GM12878 (cell line): Measurements from ENCODE around the gene PHRF1.

Experiments used
- CREB1 ChIP-seq: IDR thresholded peaks from 2 replicates; pipeline ENCODE4 v1.6.1; 2012; ENCODE audit warnings: low read depth, mild to moderate bottlenecking, inconsistent platforms
- EP300 ChIP-seq, 2 experiments: fragments of 150-350 bp in 1 of 2; IDR thresholded peaks; 2 replicates each; pipeline ENCODE4 v1.6.1; 2011 to 2012; ENCODE audit warnings: low read depth in 2 of 2, low read length in 2 of 2, borderline replicate concordance in 1 of 2, improper control_type of control experiment in 1 of 2, inconsistent platforms in 1 of 2; ENCODE audit not compliant: control insufficient read depth in 1 of 2
- NFXL1 ChIP-seq: fragments of 450-650 bp; IDR thresholded peaks from 2 replicates; pipeline ENCODE4 v1.6.1; 2017; ENCODE audit warnings: antibody characterized with exemption, mild to moderate bottlenecking, borderline replicate concordance
- NFYB ChIP-seq: IDR thresholded peaks from 2 replicates; pipeline ENCODE4 v1.6.1; 2011; ENCODE audit warnings: low read depth, mild to moderate bottlenecking, low read length, improper control_type of control experiment, moderate library complexity; ENCODE audit not compliant: insufficient read depth
- PAX5 ChIP-seq: IDR thresholded peaks from 2 replicates; pipeline ENCODE4 v1.6.1; 2011; ENCODE audit warnings: low read depth, low read length, borderline replicate concordance
- POLR2A ChIP-seq: IDR thresholded peaks from 2 replicates; pipeline ENCODE4 v1.6.1; 2011; ENCODE audit warnings: low read depth, mild to moderate bottlenecking, low read length
- POLR2AphosphoS5 ChIP-seq: IDR thresholded peaks from 2 replicates; pipeline ENCODE4 v1.6.1; 2011; ENCODE audit warnings: mild to moderate bottlenecking, low read length, inconsistent platforms
- SREBF2 ChIP-seq: IDR thresholded peaks from 2 replicates; pipeline ENCODE4 v1.6.1; 2012; ENCODE audit warnings: mild to moderate bottlenecking, low read length
- SRF ChIP-seq, 2 experiments: IDR thresholded peaks; 2 replicates each; pipeline ENCODE4 v1.6.1; 2011; ENCODE audit warnings: low read depth in 2 of 2, low read length in 2 of 2, mild to moderate bottlenecking in 1 of 2, moderate library complexity in 1 of 2
- TF ChIP-seq, protein P1 (sequence below): fragments of 450-650 bp; formaldehyde crosslinking; IDR thresholded peaks from 2 replicates; pipeline ENCODE4 v1.4.0; 2022; ENCODE audit warnings: mild to moderate bottlenecking, moderate library complexity
- TF ChIP-seq, protein P2 (sequence below): fragments of 450-650 bp; IDR thresholded peaks from 2 replicates; pipeline ENCODE4 v1.6.1; 2017; ENCODE audit warnings: low read depth, mild to moderate bottlenecking, moderate library complexity
- TF ChIP-seq, protein P3 (sequence below), 3 experiments: IDR thresholded peaks in 2 of 3; conservative IDR thresholded peaks in 1 of 3; 2 replicates each; pipeline ENCODE4 v1.5.1; 2011; ENCODE audit warnings: low read depth in 3 of 3, low read length in 3 of 3, mild to moderate bottlenecking in 3 of 3, control low read depth in 2 of 3, moderate library complexity in 2 of 3, inconsistent platforms in 1 of 3, mixed read lengths in 1 of 3; ENCODE audit not compliant: control insufficient read depth in 2 of 3, insufficient read depth in 1 of 3; ENCODE audit errors: extremely low read depth in 1 of 3
- TF ChIP-seq, protein P4 (sequence below): IDR thresholded peaks from 2 replicates; pipeline ENCODE4 v1.6.1; 2012; ENCODE audit warnings: mild to moderate bottlenecking, low read depth, low read length
- TF ChIP-seq, protein P5 (sequence below): IDR thresholded peaks from 2 replicates; pipeline ENCODE4 v1.6.1; 2012; ENCODE audit warnings: low read depth, low read length, improper control_type of control experiment

DNA sequence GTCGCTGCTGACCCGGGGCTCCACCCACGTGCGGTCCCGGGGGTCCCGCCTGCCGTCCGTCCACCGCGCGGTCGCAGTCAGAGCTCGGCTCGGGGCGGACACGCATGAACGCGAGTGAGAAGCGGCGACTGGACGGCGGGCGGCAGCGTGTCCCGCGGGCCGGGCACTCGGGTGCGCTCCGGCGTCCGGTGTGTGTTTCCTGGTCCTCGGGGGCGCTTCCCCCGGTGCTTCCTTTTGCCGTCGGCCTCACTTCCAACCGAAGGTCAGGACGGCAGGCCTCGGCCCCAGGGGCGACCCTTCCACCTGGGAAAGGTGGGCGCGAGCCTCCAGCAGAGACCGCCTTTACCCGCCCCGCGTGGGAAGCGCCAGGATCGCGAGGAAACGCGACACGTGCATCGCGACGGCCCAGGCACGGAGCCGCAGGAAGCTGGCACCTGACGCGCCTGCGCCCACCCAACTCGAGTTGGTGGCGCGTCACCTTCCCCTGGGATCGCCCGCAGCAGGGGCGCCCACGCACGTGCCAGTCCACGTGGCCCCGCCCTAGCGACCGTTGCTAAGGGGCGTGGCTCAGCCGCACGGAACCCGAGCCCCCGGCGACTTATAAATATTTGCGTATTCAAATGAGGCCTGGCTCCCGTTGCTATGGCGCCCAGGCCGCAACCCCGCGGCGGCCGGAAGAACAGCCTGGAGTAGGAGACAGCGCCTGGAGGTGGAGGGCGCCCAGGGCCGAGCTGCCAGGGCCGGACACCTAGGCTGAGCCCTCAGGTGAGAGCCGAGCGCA is 39.2 kb upstream of the PHRF1 start, which contains the start of gene LRRC56:
- TF ChIP-seq, protein P1, sequence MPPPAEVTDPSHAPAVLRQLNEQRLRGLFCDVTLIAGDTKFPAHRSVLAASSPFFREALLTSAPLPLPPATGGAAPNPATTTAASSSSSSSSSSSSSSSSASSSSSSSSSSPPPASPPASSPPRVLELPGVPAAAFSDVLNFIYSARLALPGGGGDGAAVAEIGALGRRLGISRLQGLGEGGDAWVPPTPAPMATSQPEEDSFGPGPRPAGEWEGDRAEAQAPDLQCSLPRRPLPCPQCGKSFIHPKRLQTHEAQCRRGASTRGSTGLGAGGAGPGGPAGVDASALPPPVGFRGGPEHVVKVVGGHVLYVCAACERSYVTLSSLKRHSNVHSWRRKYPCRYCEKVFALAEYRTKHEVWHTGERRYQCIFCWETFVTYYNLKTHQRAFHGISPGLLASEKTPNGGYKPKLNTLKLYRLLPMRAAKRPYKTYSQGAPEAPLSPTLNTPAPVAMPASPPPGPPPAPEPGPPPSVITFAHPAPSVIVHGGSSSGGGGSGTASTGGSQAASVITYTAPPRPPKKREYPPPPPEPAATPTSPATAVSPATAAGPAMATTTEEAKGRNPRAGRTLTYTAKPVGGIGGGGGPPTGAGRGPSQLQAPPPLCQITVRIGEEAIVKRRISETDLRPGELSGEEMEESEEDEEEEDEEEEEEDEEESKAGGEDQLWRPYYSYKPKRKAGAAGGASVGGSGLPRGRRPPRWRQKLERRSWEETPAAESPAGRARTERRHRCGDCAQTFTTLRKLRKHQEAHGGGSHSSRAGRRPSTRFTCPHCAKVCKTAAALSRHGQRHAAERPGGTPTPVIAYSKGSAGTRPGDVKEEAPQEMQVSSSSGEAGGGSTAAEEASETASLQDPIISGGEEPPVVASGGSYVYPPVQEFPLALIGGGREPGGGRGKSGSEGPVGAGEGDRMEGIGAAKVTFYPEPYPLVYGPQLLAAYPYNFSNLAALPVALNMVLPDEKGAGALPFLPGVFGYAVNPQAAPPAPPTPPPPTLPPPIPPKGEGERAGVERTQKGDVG (CRISPR knock-in tag): no peak
- TF ChIP-seq, protein P2, sequence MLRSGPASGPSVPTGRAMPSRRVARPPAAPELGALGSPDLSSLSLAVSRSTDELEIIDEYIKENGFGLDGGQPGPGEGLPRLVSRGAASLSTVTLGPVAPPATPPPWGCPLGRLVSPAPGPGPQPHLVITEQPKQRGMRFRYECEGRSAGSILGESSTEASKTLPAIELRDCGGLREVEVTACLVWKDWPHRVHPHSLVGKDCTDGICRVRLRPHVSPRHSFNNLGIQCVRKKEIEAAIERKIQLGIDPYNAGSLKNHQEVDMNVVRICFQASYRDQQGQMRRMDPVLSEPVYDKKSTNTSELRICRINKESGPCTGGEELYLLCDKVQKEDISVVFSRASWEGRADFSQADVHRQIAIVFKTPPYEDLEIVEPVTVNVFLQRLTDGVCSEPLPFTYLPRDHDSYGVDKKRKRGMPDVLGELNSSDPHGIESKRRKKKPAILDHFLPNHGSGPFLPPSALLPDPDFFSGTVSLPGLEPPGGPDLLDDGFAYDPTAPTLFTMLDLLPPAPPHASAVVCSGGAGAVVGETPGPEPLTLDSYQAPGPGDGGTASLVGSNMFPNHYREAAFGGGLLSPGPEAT: no peak
- TF ChIP-seq, protein P3, sequence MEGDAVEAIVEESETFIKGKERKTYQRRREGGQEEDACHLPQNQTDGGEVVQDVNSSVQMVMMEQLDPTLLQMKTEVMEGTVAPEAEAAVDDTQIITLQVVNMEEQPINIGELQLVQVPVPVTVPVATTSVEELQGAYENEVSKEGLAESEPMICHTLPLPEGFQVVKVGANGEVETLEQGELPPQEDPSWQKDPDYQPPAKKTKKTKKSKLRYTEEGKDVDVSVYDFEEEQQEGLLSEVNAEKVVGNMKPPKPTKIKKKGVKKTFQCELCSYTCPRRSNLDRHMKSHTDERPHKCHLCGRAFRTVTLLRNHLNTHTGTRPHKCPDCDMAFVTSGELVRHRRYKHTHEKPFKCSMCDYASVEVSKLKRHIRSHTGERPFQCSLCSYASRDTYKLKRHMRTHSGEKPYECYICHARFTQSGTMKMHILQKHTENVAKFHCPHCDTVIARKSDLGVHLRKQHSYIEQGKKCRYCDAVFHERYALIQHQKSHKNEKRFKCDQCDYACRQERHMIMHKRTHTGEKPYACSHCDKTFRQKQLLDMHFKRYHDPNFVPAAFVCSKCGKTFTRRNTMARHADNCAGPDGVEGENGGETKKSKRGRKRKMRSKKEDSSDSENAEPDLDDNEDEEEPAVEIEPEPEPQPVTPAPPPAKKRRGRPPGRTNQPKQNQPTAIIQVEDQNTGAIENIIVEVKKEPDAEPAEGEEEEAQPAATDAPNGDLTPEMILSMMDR (IDR thresholded peaks at IDR 0.05 in 2 of 3, conservative IDR thresholded peaks at IDR 0.05 in 1 of 3; ENCODE audit: control insufficient read depth in 2 of 3, extremely low read depth in 1 of 3, insufficient read depth in 1 of 3, low read depth in 3 of 3, low read length in 3 of 3): no peak
- TF ChIP-seq POLR2A (peak; percentile 75), PAX5 (peak; percentile 56), SREBF2 (no peak), EP300 (IDR thresholded peaks at IDR 0.05; ENCODE audit: borderline replicate concordance in 1 of 2, control insufficient read depth in 1 of 2, low read depth in 2 of 2, low read length in 2 of 2) (peak in 1 of 2 experiments; percentile 31; a peak in 1 of 4 replicates), POLR2AphosphoS5 (no peak), SRF (IDR thresholded peaks at IDR 0.05; ENCODE audit: low read depth in 2 of 2, low read length in 2 of 2) (no peak), CREB1 (peak; percentile 44; the same call in 1 of the 2 replicates), NFXL1 (no peak), NFYB (no peak)
- TF ChIP-seq, protein P4, sequence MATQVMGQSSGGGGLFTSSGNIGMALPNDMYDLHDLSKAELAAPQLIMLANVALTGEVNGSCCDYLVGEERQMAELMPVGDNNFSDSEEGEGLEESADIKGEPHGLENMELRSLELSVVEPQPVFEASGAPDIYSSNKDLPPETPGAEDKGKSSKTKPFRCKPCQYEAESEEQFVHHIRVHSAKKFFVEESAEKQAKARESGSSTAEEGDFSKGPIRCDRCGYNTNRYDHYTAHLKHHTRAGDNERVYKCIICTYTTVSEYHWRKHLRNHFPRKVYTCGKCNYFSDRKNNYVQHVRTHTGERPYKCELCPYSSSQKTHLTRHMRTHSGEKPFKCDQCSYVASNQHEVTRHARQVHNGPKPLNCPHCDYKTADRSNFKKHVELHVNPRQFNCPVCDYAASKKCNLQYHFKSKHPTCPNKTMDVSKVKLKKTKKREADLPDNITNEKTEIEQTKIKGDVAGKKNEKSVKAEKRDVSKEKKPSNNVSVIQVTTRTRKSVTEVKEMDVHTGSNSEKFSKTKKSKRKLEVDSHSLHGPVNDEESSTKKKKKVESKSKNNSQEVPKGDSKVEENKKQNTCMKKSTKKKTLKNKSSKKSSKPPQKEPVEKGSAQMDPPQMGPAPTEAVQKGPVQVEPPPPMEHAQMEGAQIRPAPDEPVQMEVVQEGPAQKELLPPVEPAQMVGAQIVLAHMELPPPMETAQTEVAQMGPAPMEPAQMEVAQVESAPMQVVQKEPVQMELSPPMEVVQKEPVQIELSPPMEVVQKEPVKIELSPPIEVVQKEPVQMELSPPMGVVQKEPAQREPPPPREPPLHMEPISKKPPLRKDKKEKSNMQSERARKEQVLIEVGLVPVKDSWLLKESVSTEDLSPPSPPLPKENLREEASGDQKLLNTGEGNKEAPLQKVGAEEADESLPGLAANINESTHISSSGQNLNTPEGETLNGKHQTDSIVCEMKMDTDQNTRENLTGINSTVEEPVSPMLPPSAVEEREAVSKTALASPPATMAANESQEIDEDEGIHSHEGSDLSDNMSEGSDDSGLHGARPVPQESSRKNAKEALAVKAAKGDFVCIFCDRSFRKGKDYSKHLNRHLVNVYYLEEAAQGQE: no peak
- TF ChIP-seq, protein P5, sequence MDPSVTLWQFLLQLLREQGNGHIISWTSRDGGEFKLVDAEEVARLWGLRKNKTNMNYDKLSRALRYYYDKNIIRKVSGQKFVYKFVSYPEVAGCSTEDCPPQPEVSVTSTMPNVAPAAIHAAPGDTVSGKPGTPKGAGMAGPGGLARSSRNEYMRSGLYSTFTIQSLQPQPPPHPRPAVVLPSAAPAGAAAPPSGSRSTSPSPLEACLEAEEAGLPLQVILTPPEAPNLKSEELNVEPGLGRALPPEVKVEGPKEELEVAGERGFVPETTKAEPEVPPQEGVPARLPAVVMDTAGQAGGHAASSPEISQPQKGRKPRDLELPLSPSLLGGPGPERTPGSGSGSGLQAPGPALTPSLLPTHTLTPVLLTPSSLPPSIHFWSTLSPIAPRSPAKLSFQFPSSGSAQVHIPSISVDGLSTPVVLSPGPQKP: no peak
